Retinal pigment epithelial cell (primary cell): ENCODE results near the gene TUG1.

Source experiments
- DNase-seq: peaks from one replicate; pipeline ENCODE4 v3.0.0-alpha.2; 2010; ENCODE audit warnings: low read depth
- H3K4me3 ChIP-seq: 2 replicates; pipeline ENCODE4 v1.5.1; 2011; ENCODE audit warnings: mild to moderate bottlenecking, low read length, control low read depth, moderate library complexity
- TF ChIP-seq, protein P1 (sequence below): conservative IDR thresholded peaks from 2 replicates; pipeline ENCODE4 v1.5.1; 2011; ENCODE audit warnings: low read depth, low read length, control low read depth, inconsistent platforms

The TUG1 gene

DNA sequence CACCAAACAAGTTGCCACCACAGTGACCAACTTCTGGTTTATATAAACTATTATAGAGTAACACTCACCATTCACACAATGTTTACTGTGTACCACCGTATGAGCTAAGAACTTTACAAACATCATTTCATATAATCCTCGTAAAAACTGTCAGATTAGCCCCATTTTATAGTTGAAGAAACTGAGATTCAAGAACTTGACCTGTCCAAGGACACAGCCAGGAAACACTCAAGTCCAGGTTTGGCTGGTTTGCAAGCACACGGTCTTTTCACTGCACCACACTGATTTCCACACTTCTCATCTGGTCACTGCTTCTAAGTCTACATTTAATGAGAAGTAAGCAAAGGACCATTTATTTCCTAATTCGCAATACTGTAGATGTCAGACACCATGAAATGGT, 4.2 kb upstream of the TUG1 start:
- TF ChIP-seq, protein P1, sequence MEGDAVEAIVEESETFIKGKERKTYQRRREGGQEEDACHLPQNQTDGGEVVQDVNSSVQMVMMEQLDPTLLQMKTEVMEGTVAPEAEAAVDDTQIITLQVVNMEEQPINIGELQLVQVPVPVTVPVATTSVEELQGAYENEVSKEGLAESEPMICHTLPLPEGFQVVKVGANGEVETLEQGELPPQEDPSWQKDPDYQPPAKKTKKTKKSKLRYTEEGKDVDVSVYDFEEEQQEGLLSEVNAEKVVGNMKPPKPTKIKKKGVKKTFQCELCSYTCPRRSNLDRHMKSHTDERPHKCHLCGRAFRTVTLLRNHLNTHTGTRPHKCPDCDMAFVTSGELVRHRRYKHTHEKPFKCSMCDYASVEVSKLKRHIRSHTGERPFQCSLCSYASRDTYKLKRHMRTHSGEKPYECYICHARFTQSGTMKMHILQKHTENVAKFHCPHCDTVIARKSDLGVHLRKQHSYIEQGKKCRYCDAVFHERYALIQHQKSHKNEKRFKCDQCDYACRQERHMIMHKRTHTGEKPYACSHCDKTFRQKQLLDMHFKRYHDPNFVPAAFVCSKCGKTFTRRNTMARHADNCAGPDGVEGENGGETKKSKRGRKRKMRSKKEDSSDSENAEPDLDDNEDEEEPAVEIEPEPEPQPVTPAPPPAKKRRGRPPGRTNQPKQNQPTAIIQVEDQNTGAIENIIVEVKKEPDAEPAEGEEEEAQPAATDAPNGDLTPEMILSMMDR, result no peak
- no peak overlapping the region for H3K4me3 ChIP-seq
- no peak for DNase-seq

DNA sequence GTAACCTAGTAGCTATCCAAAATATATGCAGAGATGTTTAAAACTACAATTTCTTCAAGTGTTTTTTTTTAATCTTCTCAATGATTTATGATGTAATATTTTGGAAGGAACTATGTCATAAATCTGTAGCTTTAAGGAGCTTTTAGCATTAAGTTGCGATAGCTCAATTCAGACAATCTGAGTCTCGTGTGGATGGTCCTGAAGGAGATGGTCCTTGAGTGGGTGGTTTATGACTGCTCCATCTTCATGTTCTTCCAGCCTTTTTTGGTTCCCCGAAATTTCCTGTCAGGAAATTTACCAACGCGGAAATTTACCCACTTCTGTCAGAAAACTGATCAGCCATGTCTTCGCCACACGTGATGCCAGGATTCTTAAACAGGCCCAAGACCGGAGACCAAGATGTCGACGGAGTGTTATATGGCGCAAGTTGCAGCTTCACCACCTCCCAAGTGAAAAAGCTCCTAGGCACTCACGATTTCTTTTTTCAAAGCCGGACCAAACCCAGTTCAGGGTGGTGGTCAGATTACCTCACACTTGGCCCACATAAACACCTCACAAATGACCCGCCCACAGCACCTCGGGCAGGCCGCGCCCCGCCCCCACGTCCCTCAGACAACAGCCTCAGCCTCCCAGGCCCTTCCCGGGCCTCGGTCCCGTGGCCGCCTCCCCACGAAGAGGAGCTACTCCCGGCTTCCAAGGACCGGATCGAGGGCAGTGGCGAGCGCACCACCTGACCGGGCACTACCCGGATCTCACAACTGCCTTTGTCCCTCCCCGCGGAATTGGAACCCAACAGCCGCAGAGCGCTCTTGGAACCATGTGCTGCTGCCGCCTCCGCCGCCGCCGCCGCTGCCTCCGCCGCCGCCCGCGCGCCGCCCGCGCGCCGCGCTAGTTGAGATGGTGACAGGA, 796 bp upstream of the TUG1 start, which contains the start of gene MORC2:
Gene MORC2, minus strand, starts transcription at position 760 of the 909 bp plus-strand sequence. CDS start 885 bp downstream, outside the sequence.
- DNase-seq, result peak; percentile 4
- peak within 1 kb of the TSS; percentile 69 for H3K4me3 ChIP-seq
- TF ChIP-seq, protein P1, result no peak

DNA sequence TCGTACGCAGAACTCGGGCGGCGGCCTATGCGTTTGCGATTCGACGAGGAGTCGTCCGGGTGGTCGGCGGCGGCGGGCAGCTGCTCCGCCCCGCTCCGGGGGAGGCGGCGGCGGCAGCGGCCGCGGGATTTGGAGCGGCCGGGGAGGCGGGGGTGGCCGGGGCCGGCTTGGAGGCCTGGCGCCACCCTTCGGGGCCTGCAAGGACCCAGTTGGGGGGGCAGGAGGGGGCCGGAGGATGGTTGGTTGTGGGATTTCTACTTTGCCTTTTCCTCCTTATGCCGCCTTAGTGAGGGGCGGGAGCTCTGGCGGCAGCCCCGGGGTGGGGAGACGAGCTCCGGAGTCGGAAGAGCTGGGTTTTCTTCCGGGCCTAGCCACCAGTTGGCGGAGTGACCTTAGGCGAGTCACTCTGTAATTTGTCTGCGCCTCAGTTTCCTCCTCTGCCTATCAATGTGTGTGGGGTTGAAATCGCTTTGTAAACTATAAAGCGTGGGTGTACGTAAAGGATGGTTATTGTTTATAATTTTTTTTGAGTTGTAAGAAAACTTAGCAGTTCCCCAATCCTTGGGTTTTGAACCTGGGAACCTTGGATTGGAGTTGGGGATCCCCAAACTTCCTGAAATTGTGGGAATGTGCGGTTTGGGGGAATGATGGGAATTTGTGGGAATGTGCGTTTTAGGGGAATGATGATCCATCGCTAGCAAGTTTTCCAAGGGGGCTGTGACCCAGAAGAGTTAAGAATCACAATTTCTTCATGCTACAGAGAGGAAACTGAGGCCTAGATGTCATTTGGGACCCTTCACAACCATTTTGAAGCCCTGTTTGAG, 679 bp downstream of the TUG1 start:
- H3K4me3 ChIP-seq, result peak overlapping the region; percentile 69
- no peak for DNase-seq
- TF ChIP-seq, protein P1, result peak; percentile 28

DNA sequence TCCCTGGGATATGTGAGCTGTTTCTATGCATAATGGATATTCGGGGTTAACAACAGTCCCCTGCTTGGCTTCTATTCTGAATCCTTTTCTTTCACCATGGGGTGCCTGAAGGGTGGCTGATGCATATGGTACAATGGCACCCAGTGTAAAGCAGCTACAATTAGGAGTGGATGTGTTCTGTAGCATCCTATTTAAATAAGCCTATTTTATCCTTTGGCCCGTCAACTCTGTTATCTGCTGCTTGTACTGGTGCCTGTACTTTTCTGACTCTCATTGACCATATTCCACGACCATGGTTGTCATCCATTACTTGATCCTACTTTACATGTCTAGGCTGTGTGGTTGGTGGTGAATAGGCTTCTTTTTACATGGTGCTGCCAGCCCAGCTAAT, 1.3 kb downstream of the TUG1 start:
- H3K4me3 ChIP-seq, result peak overlapping the region; percentile 69
- no peak for DNase-seq
- TF ChIP-seq, protein P1, result no peak

DNA sequence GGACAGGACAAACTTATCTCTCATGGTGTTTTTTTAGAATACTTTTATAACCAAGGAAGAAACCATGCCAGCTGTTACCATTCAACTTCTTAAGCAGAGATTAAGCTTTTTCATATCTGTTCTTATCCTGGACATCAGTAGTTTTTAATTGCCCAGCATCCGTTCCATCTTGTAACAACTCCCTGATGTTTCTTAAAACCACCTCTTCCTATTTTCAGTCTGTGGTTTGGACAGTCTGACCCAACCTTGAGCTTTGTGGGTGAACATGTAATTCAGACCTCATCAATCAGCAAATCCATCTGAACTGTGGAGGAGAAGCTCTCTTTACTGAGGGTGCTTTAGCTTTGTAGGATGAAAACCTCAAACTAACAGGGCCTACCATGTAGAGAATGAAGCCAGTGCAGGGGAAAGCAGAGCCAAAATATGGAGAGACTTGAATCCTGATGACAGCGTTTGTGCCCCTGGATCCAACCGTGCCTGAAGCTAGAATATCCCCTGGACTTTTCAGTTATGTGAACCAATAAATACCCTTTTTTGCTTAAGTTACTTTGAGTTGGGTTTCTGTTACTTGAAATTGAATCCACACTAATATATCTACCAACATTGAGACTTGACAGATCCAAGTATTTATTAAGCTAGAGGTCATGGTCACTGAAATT, 9.4 kb downstream of the TUG1 start:
- TF ChIP-seq, protein P1, result no peak
- no peak for DNase-seq
- no peak overlapping the region for H3K4me3 ChIP-seq

DNA sequence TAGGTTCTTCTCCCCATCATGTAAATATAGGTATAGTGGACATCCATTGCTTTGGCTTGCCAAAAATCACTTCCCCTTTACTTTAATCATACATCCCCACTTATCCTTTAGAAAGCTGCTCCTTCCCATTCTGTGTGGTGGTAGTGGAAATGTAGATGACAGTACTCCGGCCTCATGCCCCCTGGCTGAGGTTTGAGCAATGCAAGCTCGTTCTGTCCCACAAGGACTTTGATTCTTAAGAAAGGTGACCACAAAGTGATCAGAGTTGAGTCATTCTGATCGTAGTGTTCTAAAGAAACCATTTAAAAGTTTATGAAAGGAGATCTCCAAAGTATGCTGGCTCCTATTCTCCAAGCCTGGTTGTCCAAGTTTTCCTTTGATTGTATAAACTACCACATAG, 10.9 kb downstream of the TUG1 start:
- no peak overlapping the region for H3K4me3 ChIP-seq
- TF ChIP-seq, protein P1, result no peak
- no peak for DNase-seq
